HepG2 (cell line): ENCODE results near the gene COL6A6. TPM values are rescaled to one million over a fixed set of nuclear protein-coding genes. Genes with fewer than 3 reads are reported as not detected.

Experiments used
- ATAC-seq: fragments of 200-7000 bp; cut with Tn5 transposase; 3 replicates; pipeline ENCODE4 v1.9.1; 2020; ENCODE audit warnings: mild to moderate bottlenecking, moderate library complexity
- BruUV-seq: library from RNA; stranded (reverse); fragments of 400-500 nt; replicated peaks from 2 replicates; lab custom pipeline; 2021; lab: Mats Ljungman, UMichigan
- CTCF ChIA-PET: fragments of 300-600 bp; formaldehyde crosslinking; extraction: SDS; loops from one replicate; lab custom pipeline; 2021; ENCODE audit warnings: low total read pairs, inconsistent platforms, low intra/inter-chr PET ratio; lab: Yijun Ruan, JAX
- POLR2A ChIA-PET: fragments of 350-600 bp; sonication (Branson Sonifier 250); formaldehyde crosslinking; loops from one replicate; lab custom pipeline; 2020; ENCODE audit warnings: antibody characterized with exemption, inconsistent platforms; lab: Yijun Ruan, JAX
- DNase-seq: peaks from one replicate; pipeline ENCODE4 v3.0.0-alpha.2; 2015; ENCODE audit warnings: low spot score
- FAIRE-seq: peaks from 3 replicates; lab custom pipeline; 2011; peaks lifted over from hg19 to GRCh38; lab: Jason Lieb, UNC
- H2AFZ ChIP-seq: one replicate; pipeline ENCODE4 v1.6.1; 2011; ENCODE audit warnings: low read length, inconsistent platforms
- H3K27ac ChIP-seq: fragments of 300-600 bp; 3 replicates; pipeline ENCODE4 v1.8.0; 2011; ENCODE audit warnings: mixed run types, mild to moderate bottlenecking, mixed read lengths, low read length, inconsistent platforms; ENCODE audit not compliant: insufficient read depth; ENCODE audit errors: extremely low read length
- H3K27me3 ChIP-seq, 2 experiments: fragments of 200-600 bp in 1 of 2; 2 replicates in 1 of 2; 3 replicates in 1 of 2; pipeline versions ENCODE4 v1.6.0 to v1.8.0; 2011; ENCODE audit warnings: low read length in 2 of 2, mild to moderate bottlenecking in 2 of 2, moderate library complexity in 2 of 2, inconsistent platforms in 1 of 2; ENCODE audit not compliant: insufficient read depth in 2 of 2, control insufficient read depth in 1 of 2
- H3K36me3 ChIP-seq, 2 experiments: fragments of 200-600 bp in 1 of 2; replicated peaks in 1 of 2; 2 replicates in 1 of 2; 3 replicates in 1 of 2; pipeline versions ENCODE4 v1.5.1 to v1.8.0; 2011; ENCODE audit warnings: low read length in 2 of 2, inconsistent platforms in 1 of 2; ENCODE audit not compliant: insufficient read depth in 2 of 2, control insufficient read depth in 1 of 2
- H3K4me1 ChIP-seq: 2 replicates; pipeline ENCODE4 v1.5.1; 2012; ENCODE audit warnings: low read length, inconsistent platforms; ENCODE audit not compliant: insufficient read depth
- H3K4me2 ChIP-seq: 2 replicates; pipeline ENCODE4 v1.6.0; 2011; ENCODE audit warnings: low read depth, low read length, inconsistent platforms
- H3K4me3 ChIP-seq, 3 experiments: fragments of 200-600 bp in 1 of 3; sonication (generic), shearing (Covaris generic) in 1 of 3; replicated peaks in 1 of 3; 2 replicates each; pipeline ENCODE4 v1.5.1; 2011 to 2016; ENCODE audit warnings: low read length in 3 of 3, inconsistent platforms in 2 of 3, low read depth in 2 of 3, mild to moderate bottlenecking in 2 of 3, control low read depth in 1 of 3, mixed read lengths in 1 of 3; ENCODE audit not compliant: insufficient read depth in 1 of 3
- H3K79me2 ChIP-seq: one replicate; pipeline ENCODE4 v1.6.1; 2011; ENCODE audit warnings: low read length, inconsistent platforms; ENCODE audit not compliant: insufficient read depth
- H3K9ac ChIP-seq: 2 replicates; pipeline ENCODE4 v1.6.0; 2011; ENCODE audit warnings: mild to moderate bottlenecking, low read depth, low read length, inconsistent platforms; ENCODE audit not compliant: insufficient read depth
- H3K9me3 ChIP-seq: 2 replicates; pipeline ENCODE4 v1.5.1; 2012; ENCODE audit warnings: mild to moderate bottlenecking, low read length
- H4K20me1 ChIP-seq: 2 replicates; pipeline ENCODE4 v1.6.0; 2011; ENCODE audit warnings: inconsistent platforms, mild to moderate bottlenecking, low read length, moderate library complexity; ENCODE audit not compliant: insufficient read depth
- ELK4 ChIP-seq: sonication (generic); formaldehyde crosslinking; IDR thresholded peaks from 2 replicates; pipeline ENCODE4 v1.9.0; 2021; ENCODE audit warnings: missing genetic modification reagents, borderline replicate concordance
- ETV6 ChIP-seq: sonication (generic); formaldehyde crosslinking; conservative IDR thresholded peaks from 2 replicates; pipeline ENCODE4 v1.4.0; 2020; ENCODE audit warnings: missing genetic modification reagents
- MIXL1 ChIP-seq: IDR thresholded peaks from 2 replicates; pipeline ENCODE4 v1.6.1; 2016
- NRL ChIP-seq: sonication (generic); formaldehyde crosslinking; IDR thresholded peaks from 2 replicates; pipeline ENCODE4 v1.5.0; 2020; ENCODE audit warnings: missing genetic modification reagents, mild to moderate bottlenecking, moderate library complexity, borderline replicate concordance
- PTBP1 ChIP-seq: fragments of 200-400 bp; formaldehyde crosslinking; IDR thresholded peaks from 2 replicates; pipeline ENCODE4 v1.6.1; 2018; ENCODE audit warnings: low read length, low read depth; ENCODE audit not compliant: poor library complexity, severe bottlenecking
- RERE ChIP-seq: IDR thresholded peaks from 2 replicates; pipeline ENCODE4 v1.6.1; 2016; ENCODE audit warnings: low read depth, missing genetic modification reagents, missing compliant biosample characterization
- TARDBP ChIP-seq: sonication (generic); formaldehyde crosslinking; IDR thresholded peaks from 2 replicates; pipeline ENCODE4 v1.8.0; 2022; ENCODE audit warnings: mild to moderate bottlenecking, missing genetic modification reagents
- ZGPAT ChIP-seq: IDR thresholded peaks from 2 replicates; pipeline ENCODE4 v1.6.1; 2016; ENCODE audit warnings: mild to moderate bottlenecking
- ZKSCAN5 ChIP-seq: sonication (generic); formaldehyde crosslinking; IDR thresholded peaks from 2 replicates; pipeline ENCODE4 v1.5.1; 2020; ENCODE audit warnings: mild to moderate bottlenecking, missing genetic modification reagents
- ZNF224 ChIP-seq: sonication (generic); formaldehyde crosslinking; IDR thresholded peaks from 2 replicates; pipeline ENCODE4 v1.5.0; 2020; ENCODE audit warnings: mild to moderate bottlenecking, missing genetic modification reagents
- ZNF580 ChIP-seq: IDR thresholded peaks from 2 replicates; pipeline ENCODE4 v1.6.1; 2016; ENCODE audit warnings: low read depth, borderline replicate concordance
- WGBS: methylation state at CpG from one replicate; pipeline ENCODE4 v1.1.6; 2017; ENCODE audit warnings: low lambda C conversion rate; 5-methylcytosine and 5-hydroxymethylcytosine counted together
- in situ Hi-C: cut with HindIII; loops from 2 replicates; pipeline ENCODE4 v1.10.0; 2017; ENCODE audit warnings: low pct_unique_long_range_greater_than_20kb; ENCODE audit not compliant: extremely low pct_ligation_motif_present
- intact Hi-C: fragments of 100-400 bp; cut with micrococcal nuclease; formaldehyde crosslinking; loops from one replicate; pipeline ENCODE4 v1.10.0; 2022; ENCODE audit not compliant: unreplicated experiment
- polyA plus RNA-seq, 8 experiments: library from polyadenylated mRNA; depleted of rRNA in 3 of 8; stranded (reverse) in 7 of 8; unstranded in 1 of 8; fragments of >200 nt; fragmentation: Illumina TruSeq in 4 of 8; extraction: Trizol in 4 of 8; gene quantifications; 2 replicates each; pipeline versions ENCODE4 v1.2.1 to v1.2.3, GENCODE V29; 2011 to 2016; ENCODE audit warnings: low read depth in 4 of 8, missing spikeins in 1 of 8, mixed read lengths in 1 of 8; ENCODE audit not compliant: insufficient read depth in 1 of 8
- total RNA-seq, 5 experiments: library from RNA; depleted of rRNA; stranded (reverse); fragments of >200 nt; fragmentation: Illumina TruSeq; extraction: Trizol; gene quantifications; 2 replicates each; pipeline ENCODE4 v1.2.3, GENCODE V29; 2016; ENCODE audit warnings: low read depth in 1 of 5

Gene COL6A6
- total and polyA plus RNA-seq, 2 of the 13 experiments (the other 11 are each of a cell fraction or from before 2014, with no cell fraction given): not detected

GRCh38 chr3:130514681-130515080 is 2.3 kb upstream of the COL6A6 start:
- TF ChIP-seq PTBP1: no peak
- no peak for TF ChIP-seq RERE (CRISPR knock-in tag)
- TF ChIP-seq ETV6 (CRISPR knock-in tag): no peak
- no peak for TF ChIP-seq ZGPAT (CRISPR knock-in tag)
- TF ChIP-seq MIXL1 (CRISPR knock-in tag): no peak
- TF ChIP-seq TARDBP: no peak
- no peak for TF ChIP-seq NRL (CRISPR knock-in tag)
- no peak for TF ChIP-seq ZNF224
- TF ChIP-seq ZKSCAN5: no peak
- no peak for TF ChIP-seq ZNF580 (CRISPR knock-in tag)
- no peak for TF ChIP-seq ELK4 (CRISPR knock-in tag)
- in situ Hi-C loops (no loop called here), intact Hi-C loops (no loop called here)
- H3K4me1 ChIP-seq: no peaks in the 10 kb centered on the region
- H3K79me2 ChIP-seq: no peaks in the 10 kb centered on the region
- H3K27ac ChIP-seq: no peak overlapping the region
- ChIA-PET POLR2A (no interaction called here), CTCF (no interaction called here)
- BruUV-seq: no TSS peak
- H4K20me1 ChIP-seq: no peaks in the 10 kb centered on the region
- no peak overlapping the region for H3K9ac ChIP-seq
- H3K9me3 ChIP-seq: no peaks in the 10 kb centered on the region
- peaks cover 0 to 21% of the 10 kb centered on the region in 2 experiments; a peak in 2 of 5 replicates for H3K27me3 ChIP-seq
- DNase-seq (no peak), FAIRE-seq (no peak), ATAC-seq (no peak)
- H2AFZ ChIP-seq: no peak overlapping the region
- no peak overlapping the region for H3K4me2 ChIP-seq
- no peaks in the 10 kb centered on the region for H3K36me3 ChIP-seq
- 0% methylated on average over 1 of the region's 1 CpG for WGBS
- no peak overlapping the region for H3K4me3 ChIP-seq
